ENCODE measurements around the gene ANKRD26. TPM values are rescaled to one million over a fixed set of nuclear protein-coding genes. Genes with fewer than 3 reads are reported as not detected.

ANKRD26 gene
- 10 to 100 TPM; 10.7 to 11.6 TPM for total RNA-seq
- 1 to 10 TPM in 1 of 2 donors, under 1 TPM in 1; 0.65 to 1.6 TPM for polyA plus RNA-seq

GRCh38 chr10:27099916-27100812 lies at the start of gene ANKRD26:
Gene ANKRD26, minus strand, starts transcription at chr10:27100494. Its CDS starts 168 bp downstream, at chr10:27100326.
- Histone ChIP-seq H3K36me3 (ENCODE audit: insufficient read depth, low read length) (no peaks in the 10 kb centered on the region), H3K27ac (ENCODE audit: low read depth, low read length) (peak within 1 kb of the TSS; percentile 76), H3K4me1 (ENCODE audit: insufficient read depth, low read length) (peaks cover 33% of the 10 kb centered on the region), H3K9me3 (ENCODE audit: control insufficient read depth in 1 of 2, low read length in 2 of 2) (no peaks in the 10 kb centered on the region), H3K27me3 (ENCODE audit: insufficient read depth, low read length) (no peaks in the 10 kb centered on the region), H3K4me3 (ENCODE audit: low read length in 2 of 2) (peak within 1 kb of the TSS; percentile 58 to 67)
- ChIA-PET POLR2A (ENCODE audit: partially characterized antibody) (interaction anchor here (0.5 to 3.2 kb wide), 7 partner anchors 12 to 143 kb away, joined by 3 to 28 read pairs (median 5); partner anchors contain the start of genes MASTL and YME1L1), CTCF (ENCODE audit: partially characterized antibody) (interaction anchor here (2.0 to 3.6 kb wide), 2 partner anchors 9 to 54 kb away, joined by 5 to 10 read pairs; partner anchors contain the start of genes MASTL and YME1L1)
- Mint-ChIP-seq H3K27ac (peak within 1 kb of the TSS; percentile 94 to 99 (median 98)), H3K36me3 (peaks cover 0 to 14% of the 10 kb centered on the region in 2 donors), H3K9me3 (peaks cover 0 to 8% (median 0%) of the 10 kb centered on the region in 8 donors), H3K4me1 (peaks cover 21 to 49% (median 37%) of the 10 kb centered on the region in 4 donors), H3K4me3 (peak within 1 kb of the TSS; percentile 92 to 99 (median 96)), H3K27me3 (no peaks in the 10 kb centered on the region)
- DNase-seq: peak; percentile 95 to 96 (median 95)
- intact Hi-C loops (cut with micrococcal nuclease): loop anchor here (1.0 to 5.0 kb wide), 7 partner anchors 29 to 1432 kb away; partner anchors contain the start of genes RAB18, WAC and YME1L1

DNA sequence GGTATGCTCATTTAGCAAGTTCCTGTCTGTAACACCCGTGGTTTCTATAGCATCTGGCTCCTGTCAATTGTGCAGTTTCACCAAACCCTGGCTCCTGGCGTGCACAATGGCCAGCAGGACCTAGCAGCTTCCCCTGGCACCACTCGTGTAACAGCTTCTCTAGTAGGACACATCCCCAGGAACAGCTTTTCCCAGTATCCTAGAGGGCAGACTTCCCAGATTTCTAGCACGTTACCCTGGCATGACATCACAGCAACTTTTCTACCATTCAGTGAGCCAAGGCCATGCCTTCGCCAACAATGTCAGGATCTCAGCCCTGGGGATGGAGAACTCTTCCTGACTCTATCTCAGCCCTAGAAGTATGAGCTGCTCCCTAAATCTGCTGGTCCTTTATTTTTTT lies 47.4 kb upstream of the ANKRD26 start:
- no peak overlapping the region for H3K4me3 Mint-ChIP-seq
- peaks cover 22 to 51% (median 22%) of the 10 kb centered on the region in 4 donors for H3K4me1 Mint-ChIP-seq
- H3K27ac Mint-ChIP-seq: peak overlapping the region in 2 of 7 donors; percentile 6 to 52
- H3K4me3 ChIP-seq (ENCODE audit: low read length in 2 of 2): no peak overlapping the region
- peaks cover 33 to 64% of the 10 kb centered on the region in 2 donors for H3K36me3 Mint-ChIP-seq
- H3K36me3 ChIP-seq (ENCODE audit: insufficient read depth, low read length): peaks cover 39% of the 10 kb centered on the region
- H3K27ac ChIP-seq (ENCODE audit: low read depth, low read length): no peak overlapping the region
- ChIA-PET POLR2A (ENCODE audit: partially characterized antibody) (interaction anchor here (1.1 kb wide), 1 partner anchor 48 kb away, joined by 5 read pairs; the partner anchor contains the start of gene ANKRD26), CTCF (ENCODE audit: partially characterized antibody) (no interaction called here)
- no peaks in the 10 kb centered on the region for H3K9me3 ChIP-seq (ENCODE audit: control insufficient read depth in 1 of 2, low read length in 2 of 2)
- DNase-seq: no peak
- H3K9me3 Mint-ChIP-seq: no peaks in the 10 kb centered on the region
- intact Hi-C loops (cut with micrococcal nuclease): no loop called here
- no peaks in the 10 kb centered on the region for H3K27me3 ChIP-seq (ENCODE audit: insufficient read depth, low read length)
- H3K27me3 Mint-ChIP-seq: no peaks in the 10 kb centered on the region
- peaks cover 20% of the 10 kb centered on the region for H3K4me1 ChIP-seq (ENCODE audit: insufficient read depth, low read length)

- ChIA-PET CTCF (ENCODE audit: partially characterized antibody) (interaction anchor here (1.3 kb wide), 1 partner anchor 9 kb away, joined by 5 read pairs; the partner anchor contains the start of gene YME1L1), POLR2A (ENCODE audit: partially characterized antibody) (no interaction called here)
- H3K27ac ChIP-seq (ENCODE audit: low read depth, low read length): no peak overlapping the region
- Mint-ChIP-seq H3K27me3 (no peaks in the 10 kb centered on the region), H3K4me3 (no peak overlapping the region), H3K27ac (peak overlapping the region in 2 of 7 donors; percentile 52 to 68), H3K9me3 (no peaks in the 10 kb centered on the region), H3K36me3 (peaks cover 36 to 66% of the 10 kb centered on the region in 2 donors), H3K4me1 (peaks cover 8 to 38% (median 15%) of the 10 kb centered on the region in 4 donors)
- no peak for DNase-seq
- H3K9me3 ChIP-seq (ENCODE audit: control insufficient read depth in 1 of 2, low read length in 2 of 2): no peaks in the 10 kb centered on the region
- H3K4me1 ChIP-seq (ENCODE audit: insufficient read depth, low read length): peaks cover 5% of the 10 kb centered on the region
- no peaks in the 10 kb centered on the region for H3K27me3 ChIP-seq (ENCODE audit: insufficient read depth, low read length)
- intact Hi-C loops (cut with micrococcal nuclease): no loop called here
- no peak overlapping the region for H3K4me3 ChIP-seq (ENCODE audit: low read length in 2 of 2)
- H3K36me3 ChIP-seq (ENCODE audit: insufficient read depth, low read length): peaks cover 47% of the 10 kb centered on the region
These were observed 45.6 kb upstream of the ANKRD26 start for GRCh38 chr10:27145937-27146336.

GRCh38 chr10:27143686-27144085 lies 43.4 kb upstream of the ANKRD26 start:
- Histone ChIP-seq H3K27ac (ENCODE audit: low read depth, low read length) (no peak overlapping the region), H3K4me3 (ENCODE audit: low read length in 2 of 2) (no peak overlapping the region), H3K27me3 (ENCODE audit: insufficient read depth, low read length) (no peaks in the 10 kb centered on the region), H3K9me3 (ENCODE audit: control insufficient read depth in 1 of 2, low read length in 2 of 2) (no peaks in the 10 kb centered on the region), H3K36me3 (ENCODE audit: insufficient read depth, low read length) (peaks cover 51% of the 10 kb centered on the region), H3K4me1 (ENCODE audit: insufficient read depth, low read length) (no peaks in the 10 kb centered on the region)
- CTCF ChIA-PET (ENCODE audit: partially characterized antibody): interaction anchor here (0.8 kb wide), 1 partner anchor 11 kb away, joined by 3 read pairs; the partner anchor contains the start of gene YME1L1
- Mint-ChIP-seq H3K4me1 (peaks cover 0 to 28% (median 10%) of the 10 kb centered on the region in 4 donors), H3K27ac (peak overlapping the region in 1 of 7 donors; percentile 38), H3K27me3 (no peaks in the 10 kb centered on the region), H3K9me3 (no peaks in the 10 kb centered on the region), H3K36me3 (peaks cover 34 to 60% of the 10 kb centered on the region in 2 donors), H3K4me3 (no peak overlapping the region)
- POLR2A ChIA-PET (ENCODE audit: partially characterized antibody): interaction anchor here (2.4 kb wide), 1 partner anchor 10 kb away, joined by 12 read pairs; the partner anchor contains the start of gene YME1L1
- DNase-seq: no peak
- intact Hi-C loops (cut with micrococcal nuclease): no loop called here

DNA sequence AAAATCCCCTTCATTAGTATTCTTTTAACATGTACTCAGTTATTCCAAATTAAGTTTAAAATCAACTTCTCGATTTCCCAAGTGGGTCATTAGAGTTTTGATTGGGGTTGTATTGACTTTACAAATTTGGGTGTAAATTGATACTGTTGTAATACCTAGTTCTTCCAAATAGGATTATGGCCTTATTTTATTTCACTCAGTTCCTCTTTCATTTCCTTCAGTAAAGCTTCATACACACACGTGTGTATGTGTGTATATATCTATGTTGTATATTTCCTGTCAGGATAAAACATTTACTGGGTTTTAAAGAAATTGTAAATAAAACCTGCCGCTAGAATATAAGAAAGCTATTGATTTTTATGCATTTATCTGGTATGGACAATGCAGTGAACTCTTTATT lies 38.0 kb upstream of the ANKRD26 start:
- intact Hi-C loops (cut with micrococcal nuclease): no loop called here
- Histone ChIP-seq H3K36me3 (ENCODE audit: insufficient read depth, low read length) (peaks cover 38% of the 10 kb centered on the region), H3K4me1 (ENCODE audit: insufficient read depth, low read length) (no peaks in the 10 kb centered on the region), H3K27ac (ENCODE audit: low read depth, low read length) (no peak overlapping the region), H3K4me3 (ENCODE audit: low read length in 2 of 2) (no peak overlapping the region), H3K9me3 (ENCODE audit: control insufficient read depth in 1 of 2, low read length in 2 of 2) (no peaks in the 10 kb centered on the region), H3K27me3 (ENCODE audit: insufficient read depth, low read length) (no peaks in the 10 kb centered on the region)
- Mint-ChIP-seq H3K27ac (peak overlapping the region in 1 of 7 donors; percentile 14), H3K36me3 (peaks cover 19 to 52% of the 10 kb centered on the region in 2 donors), H3K27me3 (no peaks in the 10 kb centered on the region), H3K9me3 (no peaks in the 10 kb centered on the region), H3K4me3 (no peak overlapping the region), H3K4me1 (peaks cover 0 to 4% (median 1%) of the 10 kb centered on the region in 4 donors)
- DNase-seq: no peak
- POLR2A ChIA-PET (ENCODE audit: partially characterized antibody): no interaction called here
- CTCF ChIA-PET (ENCODE audit: partially characterized antibody): no interaction called here

DNA sequence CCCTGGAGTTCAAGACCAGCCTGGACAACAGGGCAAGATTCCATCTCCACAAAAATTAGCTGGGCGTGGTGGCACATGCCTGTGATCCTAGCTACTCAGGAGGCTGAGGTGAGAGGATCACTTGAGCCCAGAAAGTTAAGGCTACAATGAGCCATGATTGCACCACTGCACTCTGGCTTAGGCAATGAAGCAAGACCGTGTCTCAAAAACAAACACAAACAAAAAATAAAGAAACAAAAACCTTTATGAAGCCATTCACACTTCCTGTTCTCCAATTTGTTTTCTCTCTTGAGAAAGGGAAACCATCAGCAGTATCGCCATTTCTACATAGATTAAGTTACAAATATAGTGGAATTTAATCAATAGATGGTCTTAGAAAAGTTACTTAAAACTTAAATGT lies 34.1 kb upstream of the ANKRD26 start:
- peaks cover 0 to 13% (median 9%) of the 10 kb centered on the region in 4 donors for H3K4me1 Mint-ChIP-seq
- no peaks in the 10 kb centered on the region for H3K4me1 ChIP-seq (ENCODE audit: insufficient read depth, low read length)
- POLR2A ChIA-PET (ENCODE audit: partially characterized antibody): interaction anchor here (1.4 kb wide), 1 partner anchor 20 kb away, joined by 5 read pairs; the partner anchor contains the start of gene YME1L1
- H3K9me3 ChIP-seq (ENCODE audit: control insufficient read depth in 1 of 2, low read length in 2 of 2): no peaks in the 10 kb centered on the region
- no peak overlapping the region for H3K27ac ChIP-seq (ENCODE audit: low read depth, low read length)
- no peaks in the 10 kb centered on the region for H3K27me3 Mint-ChIP-seq
- CTCF ChIA-PET (ENCODE audit: partially characterized antibody): no interaction called here
- H3K27ac Mint-ChIP-seq: peak overlapping the region in 1 of 7 donors; percentile 20
- H3K27me3 ChIP-seq (ENCODE audit: insufficient read depth, low read length): no peaks in the 10 kb centered on the region
- H3K4me3 Mint-ChIP-seq: no peak overlapping the region
- DNase-seq: no peak
- no peaks in the 10 kb centered on the region for H3K9me3 Mint-ChIP-seq
- peaks cover 55% of the 10 kb centered on the region for H3K36me3 ChIP-seq (ENCODE audit: insufficient read depth, low read length)
- H3K36me3 Mint-ChIP-seq: peaks cover 39 to 63% of the 10 kb centered on the region in 2 donors
- H3K4me3 ChIP-seq (ENCODE audit: low read length in 2 of 2): no peak overlapping the region
- intact Hi-C loops (cut with micrococcal nuclease): no loop called here
